Suprapubic skin (tissue), 3 donors: ENCODE data around the gene KSR1.

Source experiments
- POLR2AphosphoS5 ChIP-seq, 3 donors: sonication (generic); formaldehyde crosslinking; IDR thresholded peaks; one replicate each; pipeline ENCODE4 v1.6.1; 2017; ENCODE audit warnings: antibody characterized with exemption in 3 of 3
- TF ChIP-seq, protein P1 (sequence below), 2 donors: fragments of 200-600 bp in 1 of 2; fragments of 450-650 bp in 1 of 2; sonication (generic) in 1 of 2; IDR thresholded peaks; one replicate each; pipeline ENCODE4 v1.5.1; 2016 to 2019; ENCODE audit warnings: antibody characterized with exemption in 2 of 2, mild to moderate bottlenecking in 1 of 2, moderate library complexity in 1 of 2

DNA sequence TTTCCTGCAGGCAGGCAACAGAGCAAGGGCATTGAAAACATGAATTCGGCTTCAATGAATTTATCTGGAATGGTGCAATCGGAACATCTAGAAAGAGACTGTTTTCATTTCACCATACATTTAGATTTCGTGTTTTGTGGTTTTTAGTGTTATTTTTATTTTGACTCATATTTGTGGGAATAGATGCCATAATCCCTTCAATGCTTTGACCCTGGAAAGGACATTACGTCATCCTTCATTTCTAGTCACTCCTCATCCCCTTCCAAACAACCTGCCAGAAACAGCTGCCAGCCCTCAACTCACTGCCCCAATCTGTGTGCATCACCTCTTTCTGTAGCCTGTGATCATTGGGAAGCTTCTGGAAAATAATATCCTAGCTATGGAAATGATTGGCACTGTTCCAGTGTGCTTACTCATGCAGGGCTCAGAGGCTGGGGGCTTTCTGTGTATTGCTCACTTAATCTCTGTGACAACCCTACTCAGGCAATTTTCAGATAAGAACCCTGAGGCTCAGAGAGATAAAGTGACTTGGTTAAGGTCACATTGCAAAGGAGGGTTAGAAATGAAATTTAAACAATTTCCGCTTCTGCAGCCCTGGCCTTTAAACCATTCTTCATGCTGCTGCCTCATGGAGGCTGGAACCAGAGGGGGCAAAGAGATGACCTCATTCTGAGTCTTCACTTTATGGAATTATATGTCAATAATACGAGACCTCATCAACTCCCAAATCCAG lies 9.5 kb upstream of the KSR1 start:
- TF ChIP-seq, protein P1, sequence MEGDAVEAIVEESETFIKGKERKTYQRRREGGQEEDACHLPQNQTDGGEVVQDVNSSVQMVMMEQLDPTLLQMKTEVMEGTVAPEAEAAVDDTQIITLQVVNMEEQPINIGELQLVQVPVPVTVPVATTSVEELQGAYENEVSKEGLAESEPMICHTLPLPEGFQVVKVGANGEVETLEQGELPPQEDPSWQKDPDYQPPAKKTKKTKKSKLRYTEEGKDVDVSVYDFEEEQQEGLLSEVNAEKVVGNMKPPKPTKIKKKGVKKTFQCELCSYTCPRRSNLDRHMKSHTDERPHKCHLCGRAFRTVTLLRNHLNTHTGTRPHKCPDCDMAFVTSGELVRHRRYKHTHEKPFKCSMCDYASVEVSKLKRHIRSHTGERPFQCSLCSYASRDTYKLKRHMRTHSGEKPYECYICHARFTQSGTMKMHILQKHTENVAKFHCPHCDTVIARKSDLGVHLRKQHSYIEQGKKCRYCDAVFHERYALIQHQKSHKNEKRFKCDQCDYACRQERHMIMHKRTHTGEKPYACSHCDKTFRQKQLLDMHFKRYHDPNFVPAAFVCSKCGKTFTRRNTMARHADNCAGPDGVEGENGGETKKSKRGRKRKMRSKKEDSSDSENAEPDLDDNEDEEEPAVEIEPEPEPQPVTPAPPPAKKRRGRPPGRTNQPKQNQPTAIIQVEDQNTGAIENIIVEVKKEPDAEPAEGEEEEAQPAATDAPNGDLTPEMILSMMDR (IDR thresholded peaks at IDR 0.05), result no peak
- TF ChIP-seq POLR2AphosphoS5 (IDR thresholded peaks at IDR 0.05), result no peak
